H9 (cell line): ENCODE data around the gene MVD. TPM values are rescaled to one million over a fixed set of nuclear protein-coding genes. Genes with fewer than 3 reads are reported as not detected.
A peak's percentile ranks its signal among the peaks of the same experiment; 100 is the strongest.

Experiments
- DNase-seq: peaks from one replicate; pipeline ENCODE4 v3.0.0-alpha.2; 2017
- H2AFZ ChIP-seq: one replicate; pipeline ENCODE4 v1.6.1; 2013; ENCODE audit warnings: mild to moderate bottlenecking, low read length, control low read depth, moderate library complexity
- H2AK5ac ChIP-seq: 2 replicates; pipeline ENCODE4 v1.6.1; 2013; ENCODE audit warnings: low read length, control low read depth, mixed read lengths; ENCODE audit not compliant: insufficient read length
- H2BK120ac ChIP-seq: one replicate; pipeline ENCODE4 v1.6.1; 2013; ENCODE audit warnings: low read depth, mild to moderate bottlenecking, low read length, control low read depth, inconsistent platforms; ENCODE audit not compliant: poor library complexity, severe bottlenecking
- H2BK12ac ChIP-seq: 2 replicates; pipeline ENCODE4 v1.6.1; 2013; ENCODE audit warnings: low read length, control low read depth, mixed read lengths, low read depth; ENCODE audit not compliant: insufficient read length
- H2BK15ac ChIP-seq: 2 replicates; pipeline ENCODE4 v1.6.1; 2013; ENCODE audit warnings: low read depth, low read length, control low read depth
- H2BK20ac ChIP-seq: one replicate; pipeline ENCODE4 v1.6.1; 2013; ENCODE audit warnings: low read depth, mild to moderate bottlenecking, low read length, control low read depth, inconsistent platforms; ENCODE audit not compliant: poor library complexity, severe bottlenecking
- H2BK5ac ChIP-seq: 2 replicates; pipeline ENCODE4 v1.6.1; 2013; ENCODE audit warnings: low read length, control low read depth, mixed read lengths; ENCODE audit not compliant: insufficient read length
- H3K14ac ChIP-seq: 2 replicates; pipeline ENCODE4 v1.6.1; 2013; ENCODE audit warnings: low read length, control low read depth; ENCODE audit not compliant: insufficient read depth
- H3K18ac ChIP-seq: 2 replicates; pipeline ENCODE4 v1.6.1; 2013; ENCODE audit warnings: low read depth, mild to moderate bottlenecking, mixed read lengths, low read length, control low read depth; ENCODE audit not compliant: insufficient read length
- H3K23ac ChIP-seq: 2 replicates; pipeline ENCODE4 v1.6.1; 2013; ENCODE audit warnings: low read length, control low read depth, mixed read lengths, low read depth; ENCODE audit not compliant: insufficient read length
- H3K23me2 ChIP-seq: 2 replicates; pipeline ENCODE4 v1.6.1; 2013; ENCODE audit warnings: low read depth, mild to moderate bottlenecking, mixed read lengths, low read length, control low read depth; ENCODE audit not compliant: insufficient read length, poor library complexity, severe bottlenecking
- H3K27ac ChIP-seq: 2 replicates; pipeline ENCODE4 v1.5.1; 2013; ENCODE audit warnings: low read length, control low read depth, mixed read lengths, low read depth; ENCODE audit not compliant: insufficient read length
- H3K27me3 ChIP-seq: 2 replicates; pipeline ENCODE4 v1.6.1; 2013; ENCODE audit warnings: low read length, control low read depth, inconsistent platforms; ENCODE audit not compliant: insufficient read depth
- H3K4ac ChIP-seq: 2 replicates; pipeline ENCODE4 v1.6.1; 2013; ENCODE audit warnings: low read depth, mild to moderate bottlenecking, control low read depth, inconsistent platforms, low read length, moderate library complexity
- H3K4me1 ChIP-seq: 2 replicates; pipeline ENCODE4 v1.6.1; 2013; ENCODE audit warnings: low read length, control low read depth, inconsistent platforms; ENCODE audit not compliant: insufficient read depth
- H3K4me2 ChIP-seq: 2 replicates; pipeline ENCODE4 v1.6.1; 2013; ENCODE audit warnings: low read length, control low read depth, mixed read lengths; ENCODE audit not compliant: insufficient read length, insufficient read depth
- H3K56ac ChIP-seq: 2 replicates; pipeline ENCODE4 v1.6.1; 2013; ENCODE audit warnings: low read depth, mild to moderate bottlenecking, mixed read lengths, low read length, control low read depth; ENCODE audit not compliant: insufficient read length
- H3K79me1 ChIP-seq: 2 replicates; pipeline ENCODE4 v1.6.1; 2013; ENCODE audit warnings: low read depth, mild to moderate bottlenecking, moderate library complexity, low read length, control low read depth, inconsistent platforms; ENCODE audit not compliant: insufficient read depth, poor library complexity, severe bottlenecking
- H3K79me2 ChIP-seq: 2 replicates; pipeline ENCODE4 v1.6.1; 2013; ENCODE audit warnings: low read length, control low read depth, inconsistent platforms; ENCODE audit not compliant: insufficient read depth
- H3K9ac ChIP-seq: 2 replicates; pipeline ENCODE4 v1.6.1; 2013; ENCODE audit warnings: low read length, control low read depth, mixed read lengths; ENCODE audit not compliant: insufficient read length; ENCODE audit errors: extremely low read depth
- H3K9me3 ChIP-seq: one replicate; pipeline ENCODE4 v1.6.1; 2013; ENCODE audit warnings: low read depth, low read length, inconsistent platforms; ENCODE audit not compliant: control insufficient read depth
- H3T11ph ChIP-seq: one replicate; pipeline ENCODE4 v1.6.1; 2013; ENCODE audit warnings: mild to moderate bottlenecking, low read length, control low read depth, inconsistent platforms
- H4K20me1 ChIP-seq: one replicate; pipeline ENCODE4 v1.6.1; 2013; ENCODE audit not compliant: control insufficient read depth, insufficient read length, insufficient read depth
- H4K5ac ChIP-seq: 2 replicates; pipeline ENCODE4 v1.6.1; 2013; ENCODE audit warnings: low read depth, mild to moderate bottlenecking, mixed read lengths, low read length, control low read depth; ENCODE audit not compliant: insufficient read length
- H4K8ac ChIP-seq: replicated peaks from 2 replicates; pipeline ENCODE4 v1.6.1; 2013; ENCODE audit warnings: low read length, control low read depth, mixed read lengths, low read depth; ENCODE audit not compliant: insufficient read length
- H4K91ac ChIP-seq: 2 replicates; pipeline ENCODE4 v1.6.1; 2013; ENCODE audit warnings: low read depth, mild to moderate bottlenecking, moderate library complexity, mixed read lengths, low read length, control low read depth; ENCODE audit not compliant: insufficient read length
- H3K27ac Mint-ChIP-seq, 3 experiments: 2 replicates in 2 of 3; 3 replicates in 1 of 3; pipeline ENCODE4 v1.8.0; 2020 to 2021; ENCODE audit warnings: mixed read lengths in 3 of 3, mild to moderate bottlenecking in 1 of 3, moderate library complexity in 1 of 3
- H3K27me3 Mint-ChIP-seq: 2 replicates; pipeline ENCODE4 v1.8.0; 2021; ENCODE audit warnings: low read depth, mild to moderate bottlenecking, moderate library complexity, mixed read lengths
- H3K36me3 Mint-ChIP-seq, 3 experiments: 2 replicates in 2 of 3; 3 replicates in 1 of 3; pipeline ENCODE4 v1.8.0; 2020 to 2021; ENCODE audit warnings: low read depth in 3 of 3, mixed read lengths in 3 of 3; ENCODE audit not compliant: insufficient read depth in 1 of 3
- H3K4me1 Mint-ChIP-seq, 2 experiments: 2 replicates each; pipeline ENCODE4 v1.8.0; 2020; ENCODE audit warnings: mixed read lengths in 2 of 2
- H3K4me3 Mint-ChIP-seq, 2 experiments: 2 replicates in 1 of 2; 3 replicates in 1 of 2; pipeline ENCODE4 v1.8.0; 2020 to 2021; ENCODE audit warnings: mild to moderate bottlenecking in 2 of 2, mixed read lengths in 2 of 2, moderate library complexity in 1 of 2
- H3K9me3 Mint-ChIP-seq, 2 experiments: 2 replicates in 1 of 2; 3 replicates in 1 of 2; pipeline ENCODE4 v1.8.0; 2020; ENCODE audit warnings: mild to moderate bottlenecking in 2 of 2, mixed read lengths in 2 of 2, moderate library complexity in 1 of 2
- WGBS: extraction: QIAGEN DNeasy Blood & Tissue Kit; methylation state at CpG from one replicate; pipeline ENCODE4 v1.1.7; 2013; ENCODE audit warnings: missing lambda C conversion rate, low lambda C conversion rate, mixed read lengths; ENCODE audit not compliant: insufficient read length; ENCODE audit errors: extremely low coverage; 5-methylcytosine and 5-hydroxymethylcytosine counted together
- total RNA-seq: library from RNA; stranded (reverse); gene quantifications from 2 replicates; pipeline ENCODE4 v1.2.1, GENCODE V29; 2021
- TF ChIP-seq, protein P1 (sequence below): fragments of 200-600 bp; sonication (generic); conservative IDR thresholded peaks from 3 replicates; pipeline ENCODE4 v1.8.0; 2021; ENCODE audit warnings: antibody characterized with exemption, mild to moderate bottlenecking

Gene MVD
- total RNA-seq, 1 experiment from 2014 or later: 53.2 TPM

GRCh38 chr16:88634141-88634993 lies 28.5 kb downstream of the MVD start:
- H4K8ac ChIP-seq: no peak overlapping the region
- Mint-ChIP-seq H3K9me3 (no peaks in the 10 kb centered on the region; a peak in 1 of 5 replicates), H3K27ac (no peak overlapping the region), H3K36me3 (peaks cover 5 to 22% (median 22%) of the 10 kb centered on the region in 3 experiments; a peak in 6 of 7 replicates), H3K4me1 (peaks cover 16 to 32% of the 10 kb centered on the region in 2 experiments), H3K4me3 (peak overlapping the region; percentile 61 to 80), H3K27me3 (peaks cover 18% of the 10 kb centered on the region)
- no peak overlapping the region for H3T11ph ChIP-seq
- H3K18ac ChIP-seq: no peak overlapping the region
- no peak overlapping the region for H2BK20ac ChIP-seq
- H3K23me2 ChIP-seq: peaks cover 15% of the 10 kb centered on the region
- no peak overlapping the region for H2BK12ac ChIP-seq
- no peaks in the 10 kb centered on the region; the same call in 1 of the 2 replicates for H3K4me1 ChIP-seq
- no peak overlapping the region for H3K23ac ChIP-seq
- no peak overlapping the region for H3K4ac ChIP-seq
- no peak overlapping the region for H2BK5ac ChIP-seq
- H2BK120ac ChIP-seq: no peak overlapping the region
- no peak overlapping the region for H4K5ac ChIP-seq
- no peak overlapping the region for H3K27ac ChIP-seq
- H4K20me1 ChIP-seq: no peaks in the 10 kb centered on the region
- no peak overlapping the region for H2BK15ac ChIP-seq
- DNase-seq: peak; percentile 85
- H2AFZ ChIP-seq: no peak overlapping the region
- H3K14ac ChIP-seq: peak overlapping the region; percentile 32; the same call in 1 of the 2 replicates
- no peak overlapping the region for H3K9ac ChIP-seq
- H3K79me1 ChIP-seq: no peaks in the 10 kb centered on the region
- H2AK5ac ChIP-seq: no peak overlapping the region
- H3K56ac ChIP-seq: no peak overlapping the region
- TF ChIP-seq, protein P1, sequence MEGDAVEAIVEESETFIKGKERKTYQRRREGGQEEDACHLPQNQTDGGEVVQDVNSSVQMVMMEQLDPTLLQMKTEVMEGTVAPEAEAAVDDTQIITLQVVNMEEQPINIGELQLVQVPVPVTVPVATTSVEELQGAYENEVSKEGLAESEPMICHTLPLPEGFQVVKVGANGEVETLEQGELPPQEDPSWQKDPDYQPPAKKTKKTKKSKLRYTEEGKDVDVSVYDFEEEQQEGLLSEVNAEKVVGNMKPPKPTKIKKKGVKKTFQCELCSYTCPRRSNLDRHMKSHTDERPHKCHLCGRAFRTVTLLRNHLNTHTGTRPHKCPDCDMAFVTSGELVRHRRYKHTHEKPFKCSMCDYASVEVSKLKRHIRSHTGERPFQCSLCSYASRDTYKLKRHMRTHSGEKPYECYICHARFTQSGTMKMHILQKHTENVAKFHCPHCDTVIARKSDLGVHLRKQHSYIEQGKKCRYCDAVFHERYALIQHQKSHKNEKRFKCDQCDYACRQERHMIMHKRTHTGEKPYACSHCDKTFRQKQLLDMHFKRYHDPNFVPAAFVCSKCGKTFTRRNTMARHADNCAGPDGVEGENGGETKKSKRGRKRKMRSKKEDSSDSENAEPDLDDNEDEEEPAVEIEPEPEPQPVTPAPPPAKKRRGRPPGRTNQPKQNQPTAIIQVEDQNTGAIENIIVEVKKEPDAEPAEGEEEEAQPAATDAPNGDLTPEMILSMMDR: no peak
- no peaks in the 10 kb centered on the region for H3K27me3 ChIP-seq
- H3K9me3 ChIP-seq: no peaks in the 10 kb centered on the region
- WGBS: no CpG with 5 or more reads among the region's 82 CpGs
- H4K91ac ChIP-seq: no peak overlapping the region
- peak overlapping the region; percentile 54 for H3K4me2 ChIP-seq
- no peaks in the 10 kb centered on the region for H3K79me2 ChIP-seq
